MM.1S (cell line): ENCODE results near the gene MSI2.

Source experiments
- DNase-seq: peaks from one replicate; pipeline ENCODE4 v3.0.0-alpha.2; 2015
- H2AFZ ChIP-seq: fragments of 300-600 bp; sonication (generic); 2 replicates; pipeline ENCODE4 v1.6.0; 2016; ENCODE audit warnings: antibody characterized with exemption, low read length
- H3F3A ChIP-seq: fragments of 300-600 bp; sonication (generic); 2 replicates; pipeline ENCODE4 v1.6.1; 2016; ENCODE audit warnings: mild to moderate bottlenecking, antibody characterized with exemption, low read length, moderate library complexity, mixed read lengths; ENCODE audit not compliant: insufficient read depth
- H3K27ac ChIP-seq: fragments of 300-600 bp; sonication (generic); 2 replicates; pipeline ENCODE4 v1.5.1; 2016; ENCODE audit warnings: mild to moderate bottlenecking, low read length
- H3K27me3 ChIP-seq: fragments of 300-600 bp; sonication (generic); replicated peaks from 2 replicates; pipeline ENCODE4 v1.6.0; 2016; ENCODE audit warnings: low read length; ENCODE audit not compliant: insufficient read depth
- H3K36me3 ChIP-seq: fragments of 300-600 bp; sonication (generic); replicated peaks from 2 replicates; pipeline ENCODE4 v1.6.1; 2016; ENCODE audit warnings: mild to moderate bottlenecking, low read length, mixed read lengths; ENCODE audit not compliant: insufficient read depth
- H3K4me1 ChIP-seq: fragments of 300-600 bp; sonication (generic); 2 replicates; pipeline ENCODE4 v1.6.1; 2016; ENCODE audit warnings: low read length, mixed read lengths
- H3K4me2 ChIP-seq: fragments of 300-600 bp; sonication (generic); 2 replicates; pipeline ENCODE4 v1.6.0; 2016; ENCODE audit warnings: low read depth, low read length
- H3K4me3 ChIP-seq: fragments of 300-600 bp; sonication (generic); 2 replicates; pipeline ENCODE4 v1.5.1; 2016; ENCODE audit warnings: low read length, mixed read lengths
- H3K79me2 ChIP-seq: fragments of 300-600 bp; sonication (generic); 2 replicates; pipeline ENCODE4 v1.6.1; 2016; ENCODE audit warnings: mixed run types, low read length, mixed read lengths
- H3K9ac ChIP-seq: fragments of 300-600 bp; sonication (generic); 2 replicates; pipeline ENCODE4 v1.6.1; 2016; ENCODE audit warnings: low read length, mixed read lengths
- H3K9me2 ChIP-seq: fragments of 300-600 bp; sonication (generic); replicated peaks from 2 replicates; pipeline ENCODE4 v1.6.1; 2016; ENCODE audit warnings: mild to moderate bottlenecking, low read length, mixed read lengths; ENCODE audit not compliant: insufficient read depth
- H3K9me3 ChIP-seq: fragments of 300-600 bp; sonication (generic); replicated peaks from 2 replicates; pipeline ENCODE4 v1.6.1; 2016; ENCODE audit warnings: mild to moderate bottlenecking, low read length, mixed read lengths; ENCODE audit not compliant: insufficient read depth
- H4K20me1 ChIP-seq: fragments of 300-600 bp; sonication (generic); 2 replicates; pipeline ENCODE4 v1.6.1; 2016; ENCODE audit warnings: mild to moderate bottlenecking, low read length, moderate library complexity, mixed read lengths; ENCODE audit not compliant: insufficient read depth
- EZH2 ChIP-seq: fragments of 300-600 bp; sonication (generic); optimal IDR thresholded peaks from 2 replicates; pipeline ENCODE3; 2017; ENCODE audit warnings: low read depth, mild to moderate bottlenecking, antibody characterized with exemption, low read length, mixed read lengths
- EZH2phosphoT487 ChIP-seq: fragments of 300-600 bp; sonication (generic); IDR thresholded peaks from 2 replicates; pipeline ENCODE4 v1.6.1; 2018; ENCODE audit warnings: antibody characterized with exemption, low read length
- TF ChIP-seq, protein P1 (sequence below): fragments of 300-600 bp; sonication (generic); IDR thresholded peaks from 2 replicates; pipeline ENCODE4 v1.5.1; 2016; ENCODE audit warnings: antibody characterized with exemption, low read length, mixed read lengths

Gene MSI2

DNA sequence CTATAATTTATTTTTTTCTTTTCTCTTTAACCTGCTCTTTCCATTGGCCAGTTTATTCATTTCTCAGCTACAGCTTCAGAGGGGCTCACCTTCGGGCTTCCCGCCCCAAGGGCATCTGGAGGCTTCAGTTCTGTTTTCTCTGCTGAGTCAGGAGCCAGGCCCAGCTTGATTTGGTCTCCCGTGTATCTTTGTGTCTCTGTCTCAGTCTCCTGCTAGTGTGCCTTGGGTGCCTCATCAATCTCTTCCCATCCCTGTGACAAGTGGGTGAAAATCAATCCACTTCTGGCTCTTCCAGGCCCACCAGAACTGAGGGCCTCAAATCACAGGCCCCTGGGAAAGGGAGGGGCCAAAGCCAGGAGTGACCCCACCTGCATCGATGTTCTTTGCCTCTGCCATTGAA, 416.6 kb downstream of the MSI2 start:
- Histone ChIP-seq H2AFZ (no peak overlapping the region), H4K20me1 (no peaks in the 10 kb centered on the region), H3K9me2 (no peaks in the 10 kb centered on the region), H3K4me2 (no peak overlapping the region), H3F3A (no peaks in the 10 kb centered on the region), H3K27me3 (no peaks in the 10 kb centered on the region), H3K9ac (no peak overlapping the region), H3K79me2 (no peaks in the 10 kb centered on the region), H3K9me3 (no peaks in the 10 kb centered on the region), H3K36me3 (no peaks in the 10 kb centered on the region), H3K4me3 (no peak overlapping the region), H3K4me1 (no peaks in the 10 kb centered on the region), H3K27ac (no peak overlapping the region)
- TF ChIP-seq EZH2phosphoT487, result no peak
- DNase-seq, result no peak

DNA sequence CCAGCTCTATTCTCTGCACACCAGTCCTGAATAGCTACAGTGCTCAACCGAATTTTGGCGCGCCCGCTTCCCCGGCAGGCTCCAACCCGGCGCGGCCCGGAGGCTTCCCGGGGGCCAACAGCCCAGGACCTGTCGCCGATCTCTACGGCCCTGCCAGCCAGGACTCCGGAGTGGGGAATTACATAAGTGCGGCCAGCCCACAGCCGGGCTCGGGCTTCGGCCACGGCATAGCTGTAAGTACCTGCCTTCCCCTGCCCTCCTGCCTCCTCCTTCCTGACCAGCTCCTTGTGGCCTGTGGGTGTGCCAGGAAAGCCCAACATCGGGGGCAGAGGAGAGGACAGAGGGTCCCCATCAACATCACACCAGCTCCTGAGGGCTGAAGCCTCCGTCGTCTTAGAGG, 418.6 kb downstream of the MSI2 start:
- no peak overlapping the region for H3K9ac ChIP-seq
- TF ChIP-seq EZH2phosphoT487, result no peak
- no peak for TF ChIP-seq EZH2
- TF ChIP-seq, protein P1, sequence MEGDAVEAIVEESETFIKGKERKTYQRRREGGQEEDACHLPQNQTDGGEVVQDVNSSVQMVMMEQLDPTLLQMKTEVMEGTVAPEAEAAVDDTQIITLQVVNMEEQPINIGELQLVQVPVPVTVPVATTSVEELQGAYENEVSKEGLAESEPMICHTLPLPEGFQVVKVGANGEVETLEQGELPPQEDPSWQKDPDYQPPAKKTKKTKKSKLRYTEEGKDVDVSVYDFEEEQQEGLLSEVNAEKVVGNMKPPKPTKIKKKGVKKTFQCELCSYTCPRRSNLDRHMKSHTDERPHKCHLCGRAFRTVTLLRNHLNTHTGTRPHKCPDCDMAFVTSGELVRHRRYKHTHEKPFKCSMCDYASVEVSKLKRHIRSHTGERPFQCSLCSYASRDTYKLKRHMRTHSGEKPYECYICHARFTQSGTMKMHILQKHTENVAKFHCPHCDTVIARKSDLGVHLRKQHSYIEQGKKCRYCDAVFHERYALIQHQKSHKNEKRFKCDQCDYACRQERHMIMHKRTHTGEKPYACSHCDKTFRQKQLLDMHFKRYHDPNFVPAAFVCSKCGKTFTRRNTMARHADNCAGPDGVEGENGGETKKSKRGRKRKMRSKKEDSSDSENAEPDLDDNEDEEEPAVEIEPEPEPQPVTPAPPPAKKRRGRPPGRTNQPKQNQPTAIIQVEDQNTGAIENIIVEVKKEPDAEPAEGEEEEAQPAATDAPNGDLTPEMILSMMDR, result no peak
- H3K4me1 ChIP-seq, result no peaks in the 10 kb centered on the region
- no peak overlapping the region for H2AFZ ChIP-seq
- H3K36me3 ChIP-seq, result no peaks in the 10 kb centered on the region
- no peak overlapping the region for H3K27ac ChIP-seq
- H3K9me2 ChIP-seq, result no peaks in the 10 kb centered on the region
- no peak overlapping the region for H3K4me2 ChIP-seq
- H3K9me3 ChIP-seq, result no peaks in the 10 kb centered on the region
- no peaks in the 10 kb centered on the region for H3F3A ChIP-seq
- no peaks in the 10 kb centered on the region for H4K20me1 ChIP-seq
- no peak for DNase-seq
- H3K27me3 ChIP-seq, result no peaks in the 10 kb centered on the region
- no peak overlapping the region for H3K4me3 ChIP-seq
- H3K79me2 ChIP-seq, result no peaks in the 10 kb centered on the region

DNA sequence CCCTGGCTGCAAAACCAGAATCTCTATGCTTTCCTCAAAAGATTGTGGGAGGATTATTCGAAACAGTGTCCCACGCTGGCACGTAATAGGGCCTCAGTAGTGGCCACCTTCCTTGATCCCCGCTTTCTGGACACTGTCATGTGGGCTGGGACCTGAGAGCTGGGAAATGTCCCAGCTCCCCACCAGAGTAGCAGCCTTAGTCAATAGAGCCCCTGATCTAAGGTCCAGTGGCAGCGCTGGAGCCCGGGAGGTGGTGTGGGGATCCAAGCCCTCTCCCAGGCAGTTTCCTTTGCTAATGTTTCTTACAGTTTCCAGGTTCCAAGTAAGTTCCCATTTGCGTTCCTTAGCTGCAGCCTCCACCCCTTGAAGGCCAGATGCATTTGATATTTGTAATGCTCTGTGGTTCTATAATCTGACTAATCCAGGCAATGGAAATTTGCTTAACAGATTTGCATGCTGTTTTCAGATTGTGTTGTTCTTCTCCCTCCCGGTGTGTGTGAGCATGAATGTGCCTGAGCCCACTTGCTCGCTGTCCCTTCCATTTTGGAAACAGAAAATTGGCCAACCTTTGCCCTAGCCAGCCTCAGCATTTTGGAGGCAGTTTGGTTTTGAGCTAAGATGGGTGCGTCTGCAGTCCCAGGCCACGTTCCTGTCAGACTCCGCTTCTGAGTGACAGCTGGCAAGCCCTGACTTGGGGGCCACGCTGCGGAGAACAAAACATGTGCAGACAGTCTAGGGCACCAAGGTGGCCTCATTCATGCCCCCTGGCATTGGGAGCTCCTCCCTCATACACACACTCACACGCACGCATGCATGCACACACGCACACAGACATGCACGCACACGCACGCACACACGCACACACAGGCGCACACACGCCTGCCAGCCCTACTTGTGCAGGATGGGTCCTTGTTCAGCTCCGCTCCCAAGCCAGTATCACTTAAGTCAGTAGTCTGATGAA, 419.4 kb downstream of the MSI2 start:
- no peaks in the 10 kb centered on the region for H4K20me1 ChIP-seq
- no peak overlapping the region for H3K9ac ChIP-seq
- no peak overlapping the region for H2AFZ ChIP-seq
- no peak overlapping the region for H3K4me2 ChIP-seq
- H3K27me3 ChIP-seq, result no peaks in the 10 kb centered on the region
- no peak for DNase-seq
- H3K36me3 ChIP-seq, result no peaks in the 10 kb centered on the region
- no peaks in the 10 kb centered on the region for H3K4me1 ChIP-seq
- no peaks in the 10 kb centered on the region for H3K9me2 ChIP-seq
- H3K79me2 ChIP-seq, result no peaks in the 10 kb centered on the region
- H3K9me3 ChIP-seq, result no peaks in the 10 kb centered on the region
- H3F3A ChIP-seq, result no peaks in the 10 kb centered on the region
- no peak overlapping the region for H3K4me3 ChIP-seq
- no peak overlapping the region for H3K27ac ChIP-seq
- no peak for TF ChIP-seq EZH2
- TF ChIP-seq, protein P1, result no peak
- TF ChIP-seq EZH2phosphoT487, result no peak

DNA sequence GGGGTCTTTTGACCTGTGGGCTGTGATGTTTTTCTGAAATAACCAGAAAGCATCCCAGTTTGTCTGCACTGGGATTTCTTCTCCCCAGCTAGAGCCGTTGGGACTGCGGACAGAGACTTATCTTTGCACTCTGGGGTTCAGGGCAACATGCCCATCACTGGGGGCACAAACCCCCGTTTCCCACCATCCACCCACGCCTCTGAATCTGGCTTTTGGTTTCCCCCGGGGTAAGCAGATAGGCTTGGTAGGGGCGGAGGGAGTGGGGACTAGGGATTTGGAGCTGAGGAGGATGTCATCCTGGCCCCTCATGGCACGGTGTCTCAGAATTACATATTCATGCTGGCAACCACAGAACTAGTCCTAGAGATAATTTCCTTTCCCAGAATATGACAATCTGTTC, 420.2 kb downstream of the MSI2 start:
- Histone ChIP-seq H3K9me3 (no peaks in the 10 kb centered on the region), H3K9me2 (no peaks in the 10 kb centered on the region), H3K27me3 (no peaks in the 10 kb centered on the region), H3K36me3 (no peaks in the 10 kb centered on the region), H3K9ac (no peak overlapping the region), H3K27ac (no peak overlapping the region), H3K4me3 (no peak overlapping the region), H4K20me1 (no peaks in the 10 kb centered on the region), H3K4me1 (no peaks in the 10 kb centered on the region), H3K79me2 (no peaks in the 10 kb centered on the region), H3F3A (no peaks in the 10 kb centered on the region), H3K4me2 (no peak overlapping the region), H2AFZ (no peak overlapping the region)
- DNase-seq, result no peak
- TF ChIP-seq EZH2phosphoT487, result no peak
- TF ChIP-seq EZH2, result no peak
- TF ChIP-seq, protein P1, result no peak
